ENCODE data around the gene MSANTD7. TPM values are rescaled to one million over a fixed set of nuclear protein-coding genes. Genes with fewer than 3 reads are reported as not detected.

The MSANTD7 gene
- total and polyA plus RNA-seq, 8 donors = under 0.01 to 84.8 (median 8.0) TPM

DNA sequence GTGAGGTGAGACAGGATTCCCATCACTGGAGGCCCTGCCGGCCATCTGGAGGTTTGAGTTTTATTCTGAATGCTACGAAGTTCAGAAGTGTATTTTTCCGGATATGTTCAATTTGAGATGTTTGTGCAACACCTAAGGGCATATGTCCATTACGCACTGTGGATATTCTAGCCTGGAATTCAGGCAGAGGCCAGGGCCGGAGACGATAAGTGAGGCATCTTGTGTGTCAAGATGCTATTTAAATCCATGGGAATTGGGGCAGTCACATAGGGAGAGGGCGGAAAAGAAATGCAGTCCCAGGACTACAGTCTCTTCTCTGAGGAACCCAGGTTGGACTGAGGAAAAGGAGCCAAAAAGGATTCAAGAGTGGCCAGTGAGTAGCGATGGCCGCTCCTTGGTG is 38.7 kb downstream of the MSANTD7 start:
- peak overlapping the region in 1 of 5 donors; percentile 95 for H3K27ac ChIP-seq
- TF ChIP-seq EP300 (IDR thresholded peaks at IDR 0.05) (no peak), POLR2A (IDR thresholded peaks at IDR 0.05) (no peak), POLR2AphosphoS5 (IDR thresholded peaks at IDR 0.05) (no peak)
- TF ChIP-seq, protein P1, sequence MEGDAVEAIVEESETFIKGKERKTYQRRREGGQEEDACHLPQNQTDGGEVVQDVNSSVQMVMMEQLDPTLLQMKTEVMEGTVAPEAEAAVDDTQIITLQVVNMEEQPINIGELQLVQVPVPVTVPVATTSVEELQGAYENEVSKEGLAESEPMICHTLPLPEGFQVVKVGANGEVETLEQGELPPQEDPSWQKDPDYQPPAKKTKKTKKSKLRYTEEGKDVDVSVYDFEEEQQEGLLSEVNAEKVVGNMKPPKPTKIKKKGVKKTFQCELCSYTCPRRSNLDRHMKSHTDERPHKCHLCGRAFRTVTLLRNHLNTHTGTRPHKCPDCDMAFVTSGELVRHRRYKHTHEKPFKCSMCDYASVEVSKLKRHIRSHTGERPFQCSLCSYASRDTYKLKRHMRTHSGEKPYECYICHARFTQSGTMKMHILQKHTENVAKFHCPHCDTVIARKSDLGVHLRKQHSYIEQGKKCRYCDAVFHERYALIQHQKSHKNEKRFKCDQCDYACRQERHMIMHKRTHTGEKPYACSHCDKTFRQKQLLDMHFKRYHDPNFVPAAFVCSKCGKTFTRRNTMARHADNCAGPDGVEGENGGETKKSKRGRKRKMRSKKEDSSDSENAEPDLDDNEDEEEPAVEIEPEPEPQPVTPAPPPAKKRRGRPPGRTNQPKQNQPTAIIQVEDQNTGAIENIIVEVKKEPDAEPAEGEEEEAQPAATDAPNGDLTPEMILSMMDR (IDR thresholded peaks at IDR 0.05) = no peak
- intact Hi-C loops (cut with DNase I; ENCODE audit: low total_unique reads) = no loop called here
- H3K36me3 ChIP-seq = peaks cover 0 to 6% (median 1%) of the 10 kb centered on the region in 4 donors
- no peaks in the 10 kb centered on the region for H3K27me3 ChIP-seq
- WGBS, 5 donors = 85 to 94% (median 91%) methylated on average over 9 of the region's 9 CpGs
- H3K4me1 ChIP-seq = peaks cover 4 to 31% (median 25%) of the 10 kb centered on the region in 4 donors
- no peak overlapping the region for H3K4me3 ChIP-seq
- no peaks in the 10 kb centered on the region for H3K9me3 ChIP-seq
- DNase-seq = no peak

DNA sequence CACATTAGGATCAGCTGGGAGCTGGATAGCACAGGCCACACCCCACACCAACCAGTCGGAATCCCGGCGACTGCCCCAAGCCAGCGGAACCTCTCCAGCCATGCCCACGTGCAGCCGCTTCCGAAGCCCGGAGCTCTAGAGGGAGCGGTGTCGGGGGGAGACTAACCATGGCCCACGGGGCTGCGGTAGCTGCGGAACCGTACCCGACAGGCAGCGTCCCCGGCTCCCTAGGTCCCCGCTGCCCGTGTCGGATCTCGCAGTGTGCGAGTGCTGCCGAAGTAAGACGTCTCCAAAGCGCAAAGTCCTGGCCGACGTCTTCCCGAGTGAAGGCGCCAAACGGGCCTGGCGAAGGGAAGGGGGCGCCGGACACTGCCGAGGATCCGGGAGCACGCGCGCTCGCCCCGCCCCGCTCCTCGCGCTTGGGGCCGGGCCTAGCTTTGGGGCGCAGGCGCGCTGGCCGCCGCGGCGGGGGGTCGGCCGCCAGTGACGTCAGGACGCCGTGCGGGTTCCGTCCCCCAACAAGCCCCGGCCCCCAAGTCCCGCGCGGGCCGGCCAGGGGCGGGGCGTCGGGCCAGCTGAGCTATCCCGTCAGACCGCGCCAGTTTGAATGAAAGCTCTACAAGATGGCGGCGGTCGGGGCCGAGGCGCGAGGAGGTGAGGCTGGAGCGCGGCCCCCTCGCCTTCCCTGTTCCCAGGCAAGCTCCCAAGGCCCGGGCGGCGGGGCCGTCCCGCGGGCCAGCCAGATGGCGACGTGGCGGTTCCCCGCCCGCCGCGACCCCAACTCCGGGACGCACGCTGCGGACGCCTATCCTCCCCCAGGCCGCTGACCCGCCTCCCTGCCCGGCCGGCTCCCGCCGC is 40.4 kb downstream of the MSANTD7 start, which contains the start of gene SUV39H2:
Gene SUV39H2, plus strand, starts transcription at position 601 of the 858 bp plus-strand sequence. Its CDS starts 23 bp downstream, at position 624.
- peak within 1 kb of the TSS; percentile 69 to 98 (median 94) for H3K4me3 ChIP-seq
- peaks cover 4 to 31% (median 25%) of the 10 kb centered on the region in 4 donors for H3K4me1 ChIP-seq
- intact Hi-C loops (cut with DNase I; ENCODE audit: low total_unique reads) = no loop called here
- no peaks in the 10 kb centered on the region for H3K27me3 ChIP-seq
- TF ChIP-seq EP300 (IDR thresholded peaks at IDR 0.05) (no peak), POLR2A (IDR thresholded peaks at IDR 0.05) (no peak), POLR2AphosphoS5 (IDR thresholded peaks at IDR 0.05) (peak; percentile 29 to 89 (median 88))
- TF ChIP-seq, protein P1 (IDR thresholded peaks at IDR 0.05) = no peak
- H3K27ac ChIP-seq = peak within 1 kb of the TSS; percentile 92 to 96 (median 95)
- no peaks in the 10 kb centered on the region for H3K36me3 ChIP-seq
- H3K9me3 ChIP-seq = no peaks in the 10 kb centered on the region
- WGBS, 5 donors = 0 to 1% (median 0%) methylated on average over 7 to 102 of the region's 102 CpGs
- peak; percentile 97 to 99 for DNase-seq

DNA sequence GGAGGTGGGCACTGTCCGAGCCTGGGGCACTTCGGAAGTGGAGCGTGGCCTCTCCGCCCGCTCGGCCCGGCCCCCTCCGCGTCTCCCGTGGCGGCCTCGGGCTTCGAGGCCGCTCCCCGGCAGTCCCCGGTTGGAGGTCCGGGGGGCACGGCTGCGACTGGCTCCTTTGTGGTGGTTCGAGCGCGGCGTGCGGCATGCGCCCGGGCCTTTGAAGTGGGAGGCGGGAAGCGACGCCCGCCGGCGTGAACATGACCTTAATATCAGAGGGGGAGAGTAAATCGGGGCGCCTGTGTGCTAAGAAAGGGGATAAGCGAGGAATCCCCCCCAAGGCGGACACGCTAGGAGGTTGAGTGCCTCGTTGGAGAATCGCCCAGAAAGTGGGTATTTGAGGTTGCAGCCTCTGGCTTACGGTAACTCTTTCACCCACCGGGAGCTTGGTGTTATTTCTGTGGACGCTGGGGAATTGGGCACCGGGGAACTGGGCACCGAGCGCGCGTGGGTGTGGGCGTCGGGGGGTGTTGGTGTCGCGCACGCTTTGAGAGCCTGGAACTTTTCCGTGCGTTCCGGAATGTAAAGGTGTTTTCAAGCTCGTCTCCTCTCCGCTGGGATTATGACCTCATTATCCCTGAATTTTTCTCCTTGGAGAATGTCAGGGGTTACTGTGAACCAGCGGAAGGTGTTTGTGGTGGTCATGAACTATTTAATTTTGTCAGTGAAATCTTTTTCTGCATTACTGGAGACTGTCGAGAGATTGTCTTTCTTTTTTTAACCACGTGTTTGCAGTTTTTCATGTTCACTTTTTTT is 41.2 kb downstream of the MSANTD7 start:
- peak in 1 of 2 donors; percentile 71 for DNase-seq
- peak overlapping the region; percentile 69 to 98 (median 94) for H3K4me3 ChIP-seq
- no peaks in the 10 kb centered on the region for H3K36me3 ChIP-seq
- peak overlapping the region; percentile 92 to 96 (median 95) for H3K27ac ChIP-seq
- 0% methylated on average over 23 to 60 of the region's 60 CpGs for WGBS, 5 donors
- H3K27me3 ChIP-seq = no peaks in the 10 kb centered on the region
- H3K4me1 ChIP-seq = peaks cover 4 to 31% (median 25%) of the 10 kb centered on the region in 4 donors
- TF ChIP-seq POLR2AphosphoS5 (IDR thresholded peaks at IDR 0.05) = no peak
- TF ChIP-seq EP300 (IDR thresholded peaks at IDR 0.05) = no peak
- TF ChIP-seq, protein P1 (IDR thresholded peaks at IDR 0.05) = no peak
- TF ChIP-seq POLR2A (IDR thresholded peaks at IDR 0.05) = no peak
- intact Hi-C loops (cut with DNase I; ENCODE audit: low total_unique reads) = no loop called here
- H3K9me3 ChIP-seq = no peaks in the 10 kb centered on the region

DNA sequence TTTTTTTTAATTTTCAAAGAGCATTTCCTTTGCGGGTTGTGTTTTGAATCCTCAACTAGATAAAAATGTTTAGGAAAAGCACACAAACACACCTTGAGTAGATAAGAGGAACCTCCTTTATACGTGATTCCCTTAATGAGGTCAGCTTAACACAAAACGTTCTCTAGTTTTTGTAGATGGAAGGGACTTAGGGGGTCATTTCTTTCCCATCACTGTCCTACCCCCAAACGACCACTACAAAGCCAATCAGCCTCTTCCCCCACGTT is 41.8 kb downstream of the MSANTD7 start:
- H3K9me3 ChIP-seq = no peaks in the 10 kb centered on the region
- WGBS, 5 donors = 1 to 4% (median 3%) methylated on average over 5 of the region's 5 CpGs
- H3K36me3 ChIP-seq = no peaks in the 10 kb centered on the region
- intact Hi-C loops (cut with DNase I; ENCODE audit: low total_unique reads) = no loop called here
- peaks cover 4 to 31% (median 25%) of the 10 kb centered on the region in 4 donors for H3K4me1 ChIP-seq
- no peak for DNase-seq
- peak overlapping the region in 1 of 5 donors; percentile 95 for H3K27ac ChIP-seq
- H3K27me3 ChIP-seq = no peaks in the 10 kb centered on the region
- TF ChIP-seq POLR2A (IDR thresholded peaks at IDR 0.05) (no peak), EP300 (IDR thresholded peaks at IDR 0.05) (no peak), POLR2AphosphoS5 (IDR thresholded peaks at IDR 0.05) (no peak)
- TF ChIP-seq, protein P1 (IDR thresholded peaks at IDR 0.05) = no peak
- H3K4me3 ChIP-seq = peak overlapping the region in 3 of 4 donors; percentile 69 to 98 (median 93)

All from stomach (tissue), 9 donors.